Measurements from ENCODE around the gene NFIC.
"Not testable (repeated sequence)": the region's sequence is repeated elsewhere in the genome, so short reads cannot be mapped to it uniquely, and the experiment has no call there.

The NFIC gene

GRCh38 chr19:3365836-3366752 lies at the start of gene NFIC:
Gene NFIC (plus strand): TSS chr19:3366583. CDS start chr19:3366637, 54 bp downstream.
- peak; percentile 38 for DNase-seq (ENCODE audit: low spot score)

GRCh38 chr19:3316659-3317207 lies 49.6 kb upstream of the NFIC start:
- no peak for DNase-seq (ENCODE audit: low spot score)

- no peak for DNase-seq (ENCODE audit: low spot score)
Measured at GRCh38 chr19:3319643-3320353, 46.6 kb upstream of the NFIC start.

- no peak for DNase-seq (ENCODE audit: low spot score)
Measured at GRCh38 chr19:3320354-3320670, 46.1 kb upstream of the NFIC start.

- DNase-seq (ENCODE audit: low spot score), result no peak
Measured at GRCh38 chr19:3320853-3321252, 45.5 kb upstream of the NFIC start.

- no peak for DNase-seq (ENCODE audit: low spot score)
Measured at GRCh38 chr19:3321696-3322095, 44.7 kb upstream of the NFIC start.

GRCh38 chr19:3322199-3322978 lies 44.0 kb upstream of the NFIC start:
- DNase-seq (ENCODE audit: low spot score), result no peak

GRCh38 chr19:3323026-3323425 lies 43.4 kb upstream of the NFIC start:
- DNase-seq (ENCODE audit: low spot score), result no peak

- no peak for DNase-seq (ENCODE audit: low spot score)
Measured at GRCh38 chr19:3323658-3324057, 42.7 kb upstream of the NFIC start.

- peak; percentile 71 for DNase-seq (ENCODE audit: low spot score)
Measured at GRCh38 chr19:3324405-3324856, 42.0 kb upstream of the NFIC start.

GRCh38 chr19:3325451-3325850 lies 40.9 kb upstream of the NFIC start:
- DNase-seq (ENCODE audit: low spot score), result no peak

GRCh38 chr19:3328743-3329142 lies 37.6 kb upstream of the NFIC start:
- no peak for DNase-seq (ENCODE audit: low spot score)

- no peak for DNase-seq (ENCODE audit: low spot score)
Measured at GRCh38 chr19:3330047-3330446, 36.3 kb upstream of the NFIC start.

- not testable (repeated sequence) for DNase-seq (ENCODE audit: low spot score)
Measured at GRCh38 chr19:3332232-3332631, 34.2 kb upstream of the NFIC start.

GRCh38 chr19:3333020-3333583 lies 33.3 kb upstream of the NFIC start:
- DNase-seq (ENCODE audit: low spot score), result no peak

GRCh38 chr19:3333662-3334061 lies 32.7 kb upstream of the NFIC start:
- DNase-seq (ENCODE audit: low spot score), result no peak

GRCh38 chr19:3334749-3335430 lies 31.5 kb upstream of the NFIC start:
- not testable (repeated sequence) for DNase-seq (ENCODE audit: low spot score)

- no peak for DNase-seq (ENCODE audit: low spot score)
Measured at GRCh38 chr19:3335431-3336350, 30.7 kb upstream of the NFIC start.

- no peak for DNase-seq (ENCODE audit: low spot score)
Measured at GRCh38 chr19:3336351-3336679, 30.1 kb upstream of the NFIC start.
